Activated CD8-positive, alpha-beta memory T cell treated with anti-CD3 and anti-CD28 coated beads for 48 hours (primary cell): Measurements from ENCODE around the gene HOXC6.

ENCODE experiments used
- DNase-seq, 3 experiments: peaks; one replicate each; pipeline ENCODE4 v3.0.0-alpha.2; 2020; ENCODE audit warnings: low read depth in 2 of 3, low spot score in 2 of 3

Gene HOXC6

GRCh38 chr12:54001283-54002187 lies 26.7 kb upstream of the HOXC6 start:
- no peak for DNase-seq

- DNase-seq, result no peak
Observed at GRCh38 chr12:54002278-54002914, 25.8 kb upstream of the HOXC6 start.

- no peak for DNase-seq
Observed at GRCh38 chr12:54002915-54003389, 25.3 kb upstream of the HOXC6 start.

DNA sequence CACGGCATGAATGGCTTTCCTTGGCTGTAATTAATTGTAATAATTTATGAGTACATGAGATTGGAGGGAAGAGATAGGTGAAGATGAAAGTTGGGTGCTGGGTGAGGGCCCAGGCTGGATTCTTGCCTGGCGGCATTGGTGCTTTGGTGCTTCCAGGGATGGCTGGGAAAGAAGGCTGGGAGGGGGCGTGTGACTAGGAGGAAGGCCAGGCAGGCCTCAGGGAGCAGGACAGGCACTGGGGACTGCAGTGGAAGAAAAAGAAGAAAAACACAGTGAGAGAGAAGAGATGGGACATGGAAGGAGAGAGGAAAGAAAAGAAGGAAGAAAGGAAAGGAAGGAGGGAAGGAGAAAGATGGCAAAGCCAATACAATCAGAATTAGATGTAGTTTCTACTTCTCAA lies 24.6 kb upstream of the HOXC6 start:
- no peak for DNase-seq

- DNase-seq, result no peak
Observed at GRCh38 chr12:54004063-54004840, 24.0 kb upstream of the HOXC6 start.

DNA sequence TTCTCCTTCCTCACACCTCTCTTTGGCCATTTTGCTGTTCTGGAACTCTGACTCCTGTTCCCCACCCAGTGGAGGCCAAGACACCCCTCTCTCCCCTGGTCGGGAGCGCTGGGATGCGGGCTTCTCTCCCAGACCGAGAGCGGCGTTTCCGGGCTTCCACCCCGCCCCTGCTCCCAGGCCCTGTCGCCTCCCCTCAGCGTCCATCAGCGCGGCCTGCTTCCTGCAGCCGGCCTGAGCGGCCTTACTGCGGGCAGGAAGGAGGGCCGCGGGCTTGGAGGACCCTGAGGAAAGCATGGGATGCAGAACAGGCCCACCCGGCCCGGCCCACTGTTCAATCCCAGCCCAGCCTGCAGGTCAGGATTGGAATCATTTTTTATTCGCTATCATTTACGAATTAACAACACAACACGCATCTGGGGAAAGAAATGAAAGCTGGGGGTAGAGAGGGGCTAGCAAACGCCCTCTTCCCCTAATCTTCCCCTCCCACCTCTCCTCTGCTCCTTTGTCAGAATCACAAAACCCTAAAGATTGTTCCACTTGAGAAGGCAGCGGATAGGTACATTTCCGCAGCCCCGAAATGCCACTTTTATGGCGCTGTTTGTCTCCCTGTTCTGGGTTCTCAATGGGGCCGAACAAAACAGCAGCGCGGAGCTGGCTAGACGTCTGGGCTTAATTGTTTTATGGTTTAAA lies 23.3 kb upstream of the HOXC6 start:
- no peak for DNase-seq

- DNase-seq, result no peak
Observed at GRCh38 chr12:54005531-54005852, 22.7 kb upstream of the HOXC6 start.

DNA sequence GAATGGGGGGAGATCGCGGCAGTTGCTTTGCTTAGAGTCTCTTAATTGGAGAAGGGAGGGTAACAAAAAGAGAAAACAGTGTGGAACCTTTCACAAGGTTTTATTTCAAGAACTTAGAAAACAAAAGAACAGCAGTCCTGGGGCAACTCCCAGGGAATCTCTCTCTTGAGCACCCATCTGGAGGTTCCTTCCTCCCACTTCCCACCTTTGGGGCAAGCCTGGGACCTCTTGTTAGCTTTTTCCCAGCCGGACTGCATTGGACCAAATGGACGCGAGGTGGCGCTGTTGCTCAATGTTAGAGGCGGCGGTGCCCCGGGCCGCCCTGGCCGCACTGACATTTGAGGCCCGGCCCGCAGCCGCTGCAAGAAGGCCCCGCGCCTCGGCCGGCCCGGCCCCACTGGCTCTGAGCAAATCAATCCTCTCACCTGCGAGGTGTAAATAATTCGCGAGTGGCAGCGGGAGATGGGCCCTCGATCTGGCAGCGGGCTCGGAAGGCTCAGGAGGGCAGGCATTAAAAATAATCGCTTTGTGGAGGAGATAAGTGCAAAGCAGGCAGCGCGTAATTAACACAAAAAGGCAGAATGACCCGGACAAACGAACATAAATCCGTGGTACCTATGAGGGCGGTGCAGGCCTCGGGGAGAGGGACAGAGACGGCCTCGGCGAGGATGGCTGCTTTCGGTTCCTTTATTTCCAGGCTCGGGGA lies 22.2 kb upstream of the HOXC6 start:
- peak; percentile 45 to 87 (median 87) for DNase-seq

DNA sequence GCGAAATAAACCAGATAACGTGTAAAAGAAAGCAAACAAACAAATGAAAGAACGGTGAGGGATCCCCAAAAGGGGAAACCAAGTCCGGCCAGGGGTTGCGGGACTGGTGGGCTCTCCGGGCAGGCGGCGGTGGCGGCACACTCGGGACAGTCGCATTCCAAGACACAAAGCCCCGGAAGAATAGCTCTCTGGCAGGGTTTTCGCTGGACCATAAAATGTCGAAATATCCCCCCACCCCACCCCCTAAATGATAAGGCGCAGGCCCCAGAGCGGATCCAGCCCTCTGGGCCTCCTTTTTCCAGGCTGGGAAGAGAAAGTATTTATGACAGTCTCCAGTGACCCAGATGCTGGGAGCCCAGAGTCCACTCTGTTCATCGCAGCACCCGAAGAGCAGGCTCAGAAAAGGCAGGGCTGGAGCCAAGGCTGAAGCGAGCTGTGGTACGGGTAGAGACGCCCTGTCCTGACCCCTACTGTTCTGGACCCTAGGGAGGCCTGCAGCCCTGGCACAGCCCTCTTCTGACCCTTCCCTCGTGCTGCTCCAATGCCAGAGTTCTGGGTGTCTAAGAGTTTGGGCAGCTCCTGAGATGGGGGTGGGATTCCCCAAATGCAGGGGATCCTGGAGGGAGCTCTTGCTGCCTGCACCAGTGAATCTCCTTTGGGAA lies 21.6 kb upstream of the HOXC6 start:
- DNase-seq, result no peak

GRCh38 chr12:54007538-54008259 lies 20.5 kb upstream of the HOXC6 start:
- DNase-seq, result no peak

- DNase-seq, result no peak
Observed at GRCh38 chr12:54008260-54008552, 20.0 kb upstream of the HOXC6 start.

GRCh38 chr12:54009171-54010052 lies 18.8 kb upstream of the HOXC6 start:
- DNase-seq, result no peak

GRCh38 chr12:54010053-54010971 lies 17.9 kb upstream of the HOXC6 start:
- DNase-seq, result no peak

GRCh38 chr12:54010972-54011664 lies 17.1 kb upstream of the HOXC6 start:
- no peak for DNase-seq

GRCh38 chr12:54011665-54012532 lies 16.3 kb upstream of the HOXC6 start:
- no peak for DNase-seq
